GM23338 (cell line): ENCODE measurements around the gene CNGA4. TPM values are rescaled to one million over a fixed set of nuclear protein-coding genes. Genes with fewer than 3 reads are reported as not detected.

Source experiments
- ATAC-seq: fragments of 200-7000 bp; cut with Tn5 transposase; 3 replicates; pipeline ENCODE4 v1.9.1; 2020
- DNase-seq: peaks from one replicate; pipeline ENCODE4 v3.0.0-alpha.2; 2015; ENCODE audit warnings: low spot score
- H2AFZ ChIP-seq: fragments of 200-600 bp; sonication (generic); 2 replicates; pipeline ENCODE4 v1.8.0; 2016; ENCODE audit warnings: antibody characterized with exemption, mild to moderate bottlenecking, moderate library complexity
- H3F3A ChIP-seq: fragments of 200-600 bp; sonication (generic); replicated peaks from 2 replicates; pipeline ENCODE4 v1.8.0; 2017; ENCODE audit warnings: antibody characterized with exemption, mixed run types, low read depth
- H3K27ac ChIP-seq: fragments of 200-600 bp; sonication (generic); 2 replicates; pipeline ENCODE4 v1.6.1; 2016; ENCODE audit warnings: low read depth
- H3K27me3 ChIP-seq: fragments of 200-600 bp; sonication (generic); 2 replicates; pipeline ENCODE4 v1.8.0; 2016; ENCODE audit warnings: mild to moderate bottlenecking, mixed run types, moderate library complexity; ENCODE audit not compliant: insufficient read depth
- H3K36me3 ChIP-seq: fragments of 200-600 bp; sonication (generic); 2 replicates; pipeline ENCODE4 v1.8.0; 2016; ENCODE audit warnings: mild to moderate bottlenecking; ENCODE audit not compliant: insufficient read depth
- H3K4me1 ChIP-seq: fragments of 200-600 bp; sonication (generic); 2 replicates; pipeline ENCODE4 v1.8.0; 2016; ENCODE audit warnings: mild to moderate bottlenecking, moderate library complexity; ENCODE audit not compliant: insufficient read depth
- H3K4me2 ChIP-seq: fragments of 200-600 bp; sonication (generic); 2 replicates; pipeline ENCODE4 v1.7.1; 2017; ENCODE audit warnings: mixed run types
- H3K4me3 ChIP-seq: fragments of 200-600 bp; sonication (generic); 2 replicates; pipeline ENCODE4 v1.6.1; 2016; ENCODE audit warnings: mixed run types
- H3K79me2 ChIP-seq: fragments of 200-600 bp; sonication (generic); replicated peaks from 2 replicates; pipeline ENCODE4 v1.8.0; 2017; ENCODE audit warnings: mild to moderate bottlenecking; ENCODE audit not compliant: insufficient read depth
- H3K9me2 ChIP-seq: fragments of 200-600 bp; sonication (generic); 2 replicates; pipeline ENCODE4 v1.8.0; 2017; ENCODE audit not compliant: insufficient read depth
- H4K20me1 ChIP-seq: fragments of 200-600 bp; sonication (generic); replicated peaks from 2 replicates; pipeline ENCODE4 v1.8.0; 2017; ENCODE audit warnings: mild to moderate bottlenecking; ENCODE audit not compliant: insufficient read depth
- H3K27ac Mint-ChIP-seq: 2 replicates; pipeline ENCODE4 v1.8.0; 2020; ENCODE audit warnings: inconsistent platforms, mild to moderate bottlenecking, moderate library complexity, mixed read lengths
- H3K27me3 Mint-ChIP-seq: 3 replicates; pipeline ENCODE4 v1.8.0; 2022; ENCODE audit warnings: low read depth, mild to moderate bottlenecking, moderate library complexity, mixed read lengths, inconsistent platforms; ENCODE audit not compliant: insufficient read depth, poor library complexity
- H3K36me3 Mint-ChIP-seq: 3 replicates; pipeline ENCODE4 v1.8.0; 2021; ENCODE audit warnings: low read depth, mild to moderate bottlenecking, inconsistent platforms, moderate library complexity, mixed read lengths
- H3K4me1 Mint-ChIP-seq: 3 replicates; pipeline ENCODE4 v1.8.0; 2020; ENCODE audit warnings: mild to moderate bottlenecking, inconsistent platforms, mixed read lengths
- H3K4me3 Mint-ChIP-seq: 3 replicates; pipeline ENCODE4 v1.8.0; 2021; ENCODE audit warnings: moderate library complexity, mild to moderate bottlenecking, inconsistent platforms, mixed read lengths
- H3K9me3 Mint-ChIP-seq: 3 replicates; pipeline ENCODE4 v1.8.0; 2020; ENCODE audit warnings: moderate library complexity, mild to moderate bottlenecking, inconsistent platforms, mixed read lengths
- CREB1 ChIP-seq: fragments of 250-450 bp; sonication (Bioruptor Pico); IDR thresholded peaks from 2 replicates; pipeline ENCODE4 v1.5.0; 2020; ENCODE audit warnings: low read depth, mild to moderate bottlenecking, moderate library complexity
- ETS1 ChIP-seq: IDR thresholded peaks from 2 replicates; pipeline ENCODE4 v1.6.1; 2016; ENCODE audit warnings: antibody characterized with exemption
- EZH2 ChIP-seq: fragments of 200-600 bp; sonication (generic); IDR thresholded peaks from one replicate; pipeline ENCODE4 v1.8.0; 2017; ENCODE audit warnings: antibody characterized with exemption, mild to moderate bottlenecking, low read depth; ENCODE audit not compliant: unreplicated experiment
- EZH2phosphoT487 ChIP-seq: fragments of 200-600 bp; sonication (generic); IDR thresholded peaks from one replicate; pipeline ENCODE4 v1.8.1; 2018; ENCODE audit warnings: antibody characterized with exemption; ENCODE audit not compliant: unreplicated experiment
- JUNB ChIP-seq: IDR thresholded peaks from one replicate; pipeline ENCODE4 v1.6.1; 2016; ENCODE audit warnings: antibody characterized with exemption; ENCODE audit not compliant: unreplicated experiment
- NANOG ChIP-seq: IDR thresholded peaks from 2 replicates; pipeline ENCODE4 v1.6.1; 2016; ENCODE audit warnings: antibody characterized with exemption, borderline replicate concordance
- POLR2AphosphoS5 ChIP-seq: IDR thresholded peaks from 2 replicates; pipeline ENCODE4 v1.6.1; 2016; ENCODE audit warnings: antibody characterized with exemption, low read depth
- STAT1 ChIP-seq: IDR thresholded peaks from one replicate; pipeline ENCODE4 v1.6.1; 2016; ENCODE audit warnings: antibody characterized with exemption; ENCODE audit not compliant: unreplicated experiment
- ZNF331 ChIP-seq: fragments of 250-450 bp; sonication (Bioruptor Pico); IDR thresholded peaks from 2 replicates; pipeline ENCODE4 v1.5.0; 2020; ENCODE audit warnings: low read depth, mild to moderate bottlenecking, moderate library complexity
- ZNF462 ChIP-seq: fragments of 250-450 bp; sonication (Bioruptor Pico); IDR thresholded peaks from 2 replicates; pipeline ENCODE4 v1.5.0; 2020; ENCODE audit warnings: mild to moderate bottlenecking, moderate library complexity
- polyA plus RNA-seq: library from polyadenylated mRNA; unstranded; fragments of >200 nt; fragmentation: Nextera tagmentation; extraction: Ambion mirVana; gene quantifications from 2 replicates; pipeline ENCODE4 v1.2.1, GENCODE V29; 2016
- total RNA-seq: library from RNA; depleted of rRNA; stranded (reverse); fragments of >200 nt; shearing (Covaris generic); gene quantifications from 2 replicates; pipeline ENCODE4 v1.2.3, GENCODE V29; 2014

The CNGA4 gene
- total and polyA plus RNA-seq, 2 experiments from 2014 or later = 0.15 TPM; not detected in 1

GRCh38 chr11:6210274-6210955 is 28.5 kb upstream of the CNGA4 start:
- Histone ChIP-seq H3F3A (no peaks in the 10 kb centered on the region), H3K9me2 (no peaks in the 10 kb centered on the region), H3K4me2 (no peak overlapping the region), H3K79me2 (no peaks in the 10 kb centered on the region), H3K27ac (no peak overlapping the region), H3K4me1 (no peaks in the 10 kb centered on the region), H3K27me3 (no peaks in the 10 kb centered on the region), H2AFZ (no peak overlapping the region), H3K36me3 (0 out of 2 replicates have a peak, but pooled peaks cover 4% of the 10 kb centered on the region), H3K4me3 (no peak overlapping the region), H4K20me1 (0 out of 2 replicates have a peak, but pooled peaks cover 5% of the 10 kb centered on the region)
- H3K9me3 Mint-ChIP-seq = no peaks in the 10 kb centered on the region
- no peak overlapping the region for H3K4me3 Mint-ChIP-seq
- no peaks in the 10 kb centered on the region for H3K4me1 Mint-ChIP-seq
- TF ChIP-seq JUNB (no peak), NANOG (no peak), EZH2phosphoT487 (no peak), ZNF331 (CRISPR knock-in tag) (no peak), ZNF462 (CRISPR knock-in tag) (no peak), EZH2 (no peak), CREB1 (no peak), STAT1 (no peak), ETS1 (no peak), POLR2AphosphoS5 (no peak)
- no peak for DNase-seq
- ATAC-seq = no peak
- H3K27me3 Mint-ChIP-seq = no peaks in the 10 kb centered on the region
- H3K27ac Mint-ChIP-seq = no peak overlapping the region
- 0 out of 3 replicates have a peak, but pooled peaks cover 3% of the 10 kb centered on the region for H3K36me3 Mint-ChIP-seq
